ENCODE results near the gene PRCC.

PRCC gene

GRCh38 chr1:156840898-156841279 lies 73.6 kb downstream of the PRCC start:
- no peak for TF ChIP-seq CTCF (IDR thresholded peaks at IDR 0.05; ENCODE audit: low read depth, low read length)
- H3K4me3 ChIP-seq (ENCODE audit: low read depth, low read length), result no peak overlapping the region

- no peak overlapping the region for H3K4me3 ChIP-seq (ENCODE audit: low read depth, low read length)
- TF ChIP-seq CTCF (IDR thresholded peaks at IDR 0.05; ENCODE audit: low read depth, low read length), result no peak
Measured at GRCh38 chr1:156841295-156841855, 74.0 kb downstream of the PRCC start.

GRCh38 chr1:156842618-156843300 lies 75.4 kb downstream of the PRCC start:
- no peak for TF ChIP-seq CTCF (IDR thresholded peaks at IDR 0.05; ENCODE audit: low read depth, low read length)

GRCh38 chr1:156844102-156844501 lies 76.8 kb downstream of the PRCC start:
- no peak for TF ChIP-seq CTCF (IDR thresholded peaks at IDR 0.05; ENCODE audit: low read depth, low read length)
- H3K4me3 ChIP-seq (ENCODE audit: low read depth, low read length), result no peak overlapping the region

More at GRCh38 chr1:156842618-156843300, 75.4 kb downstream of the PRCC start:
- no peak overlapping the region for H3K4me3 ChIP-seq (ENCODE audit: low read depth, low read length)

GRCh38 chr1:156844638-156845037 lies 77.3 kb downstream of the PRCC start:
- TF ChIP-seq CTCF (IDR thresholded peaks at IDR 0.05; ENCODE audit: low read depth, low read length), result no peak
- no peak overlapping the region for H3K4me3 ChIP-seq (ENCODE audit: low read depth, low read length)

- no peak for TF ChIP-seq CTCF (IDR thresholded peaks at IDR 0.05; ENCODE audit: low read depth, low read length)
- H3K4me3 ChIP-seq (ENCODE audit: low read depth, low read length), result no peak overlapping the region
Measured at GRCh38 chr1:156845055-156845952, 78.0 kb downstream of the PRCC start.

Data from WI38 (cell line).